ENCODE results near the gene NT5C2.
"Not testable (repeated sequence)": the region's sequence is repeated elsewhere in the genome, so short reads cannot be mapped to it uniquely, and the experiment has no call there.

The NT5C2 gene

GRCh38 chr10:103199488-103199887 lies 6.4 kb upstream of the NT5C2 start:
- DNase-seq, result no peak

DNA sequence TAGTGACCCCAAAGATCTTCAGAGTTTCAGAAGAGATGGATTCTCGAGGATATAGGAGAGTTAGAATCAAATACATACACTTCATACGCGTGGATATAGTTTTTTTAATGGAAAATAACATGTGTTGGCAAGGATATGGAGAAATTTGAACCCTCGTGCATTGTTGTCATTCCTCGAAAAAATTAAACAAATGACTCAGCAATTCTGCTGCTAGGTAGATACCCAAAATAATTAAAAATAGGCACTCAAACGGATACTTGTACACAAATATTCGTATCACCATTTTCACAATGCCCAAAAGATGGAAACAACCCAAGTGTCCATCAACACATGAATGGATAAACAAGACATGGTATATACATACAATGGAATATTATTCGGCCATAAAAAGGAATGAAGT lies 5.6 kb upstream of the NT5C2 start:
- DNase-seq, result no peak

DNA sequence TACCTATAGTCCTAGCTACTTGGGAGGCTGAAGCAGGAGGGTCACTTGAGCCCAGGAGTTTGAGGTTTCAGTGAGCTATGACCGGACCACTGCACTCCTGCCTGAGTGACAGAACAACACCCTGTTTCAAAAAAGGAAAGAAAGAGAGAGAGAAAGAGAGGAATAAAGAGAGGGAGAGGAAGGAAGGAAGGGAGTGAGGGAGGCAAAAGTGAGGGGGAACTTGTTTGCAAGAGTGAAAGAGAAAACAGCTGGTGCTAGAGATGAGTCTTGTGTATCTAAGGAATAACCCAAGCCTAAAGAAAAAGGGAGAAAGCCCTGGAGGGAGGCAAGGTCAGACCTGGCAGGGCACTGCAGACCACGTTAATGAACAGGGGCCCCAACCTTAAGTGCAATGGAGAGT lies 4.8 kb upstream of the NT5C2 start:
- DNase-seq, result no peak

GRCh38 chr10:103197174-103197573 lies 4.1 kb upstream of the NT5C2 start:
- DNase-seq, result peak; percentile 38

- DNase-seq, result no peak
Measured at GRCh38 chr10:103196516-103196915, 3.4 kb upstream of the NT5C2 start.

DNA sequence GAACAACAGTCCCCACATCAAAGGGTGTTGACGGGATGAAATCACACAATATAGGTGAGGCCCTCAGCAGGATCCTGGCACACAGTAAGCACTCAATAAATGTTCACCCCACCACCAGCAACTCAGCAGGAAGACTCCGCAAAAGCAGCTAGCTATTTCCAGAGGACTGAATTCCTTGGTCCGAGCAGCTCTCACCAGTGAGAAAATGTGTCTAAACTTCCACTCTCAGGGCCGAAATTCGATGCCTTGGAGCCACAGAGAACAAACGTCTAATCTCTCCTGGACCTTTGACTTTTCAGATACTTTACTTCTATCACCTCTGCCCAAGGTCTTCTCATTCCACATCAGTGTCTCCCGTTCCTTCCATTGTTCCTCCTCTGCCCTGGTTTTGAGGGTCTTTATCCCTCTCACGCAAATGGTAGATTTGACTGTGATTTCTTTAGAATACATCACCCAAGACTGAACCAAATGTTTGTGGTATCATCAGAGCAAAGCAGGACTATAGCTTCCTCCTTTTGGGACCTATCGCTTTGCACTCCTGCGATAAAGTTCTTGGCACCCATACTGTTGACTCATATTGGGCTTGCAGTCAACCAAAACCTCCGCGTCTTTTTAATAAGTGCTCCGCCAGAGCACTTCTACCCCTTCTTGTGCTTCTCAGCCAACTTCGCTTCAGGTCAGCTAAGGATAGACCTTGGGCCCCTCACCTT lies 903 bp upstream of the NT5C2 start:
- no peak for DNase-seq

DNA sequence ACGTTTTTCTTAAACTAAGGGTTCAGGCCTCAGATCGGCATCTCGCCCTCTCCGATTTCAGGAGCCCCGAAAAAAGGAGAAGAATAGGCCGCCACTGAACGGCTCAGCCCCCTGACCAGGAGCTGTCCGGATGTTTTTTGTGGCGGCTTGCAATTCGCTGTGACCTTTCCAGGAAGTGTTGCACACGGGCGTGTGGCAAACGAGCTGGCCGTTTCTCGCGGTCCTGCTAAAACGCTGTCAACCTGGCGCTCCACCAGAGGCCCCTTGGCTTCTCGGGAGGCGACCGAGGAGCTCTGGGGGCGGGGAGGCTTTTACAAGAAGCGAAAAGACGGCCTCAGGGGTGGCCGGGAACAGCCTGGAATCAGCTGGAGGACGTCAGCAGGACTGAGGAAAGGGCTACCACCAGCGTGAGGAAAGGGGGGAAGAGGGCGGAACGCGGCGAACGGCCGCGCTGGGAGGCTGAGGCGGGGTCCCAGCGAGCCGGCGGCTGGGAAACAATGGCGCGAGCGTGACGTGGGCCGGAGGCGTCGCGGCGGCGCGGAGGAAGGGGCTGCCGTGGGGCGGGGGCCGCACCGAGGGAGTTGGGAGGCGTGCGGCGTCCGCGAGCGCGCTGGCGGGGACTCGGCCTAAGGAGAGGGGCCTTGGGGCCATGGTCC lies 493 bp downstream of the NT5C2 start:
- DNase-seq, result peak; percentile 76

- DNase-seq, result peak; percentile 21
Measured at GRCh38 chr10:103192089-103192450, 1.0 kb downstream of the NT5C2 start.

GRCh38 chr10:103191198-103191597 lies 1.9 kb downstream of the NT5C2 start:
- DNase-seq, result not testable (repeated sequence)

GRCh38 chr10:103188853-103189252 lies 4.2 kb downstream of the NT5C2 start:
- DNase-seq, result no peak

- no peak for DNase-seq
Measured at GRCh38 chr10:103186128-103186527, 6.9 kb downstream of the NT5C2 start.

GRCh38 chr10:103184615-103185014 lies 8.5 kb downstream of the NT5C2 start:
- DNase-seq, result no peak

GRCh38 chr10:103183991-103184451 lies 9.1 kb downstream of the NT5C2 start:
- not testable (repeated sequence) for DNase-seq

- DNase-seq, result no peak
Measured at GRCh38 chr10:103181244-103181643, 11.8 kb downstream of the NT5C2 start.

- no peak for DNase-seq
Measured at GRCh38 chr10:103180491-103180890, 12.6 kb downstream of the NT5C2 start.

GRCh38 chr10:103177123-103177522 lies 15.9 kb downstream of the NT5C2 start:
- DNase-seq, result no peak

- no peak for DNase-seq
Measured at GRCh38 chr10:103175580-103176285, 17.3 kb downstream of the NT5C2 start.

DNA sequence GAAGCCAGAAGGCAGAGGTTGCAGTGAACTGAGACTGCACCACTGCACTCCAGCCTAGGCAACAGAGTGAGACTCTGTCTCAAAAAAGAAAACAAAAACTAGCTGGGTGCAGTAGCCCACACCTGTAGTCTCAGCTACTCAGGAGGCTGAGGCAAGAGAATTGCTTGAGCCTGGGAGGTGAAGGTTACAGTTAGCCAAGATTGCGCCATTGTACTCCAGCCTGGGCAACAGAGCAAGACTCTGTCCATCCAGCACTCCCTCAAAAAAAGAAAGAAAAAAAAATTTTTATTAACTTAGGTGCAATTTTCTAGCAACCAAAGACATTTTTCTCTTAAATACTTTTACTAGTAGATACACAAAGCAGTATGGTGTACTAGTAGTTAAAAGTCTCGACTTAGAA lies 18.7 kb downstream of the NT5C2 start:
- DNase-seq, result not testable (repeated sequence)

GRCh38 chr10:103171278-103171677 lies 21.8 kb downstream of the NT5C2 start:
- no peak for DNase-seq

DNA sequence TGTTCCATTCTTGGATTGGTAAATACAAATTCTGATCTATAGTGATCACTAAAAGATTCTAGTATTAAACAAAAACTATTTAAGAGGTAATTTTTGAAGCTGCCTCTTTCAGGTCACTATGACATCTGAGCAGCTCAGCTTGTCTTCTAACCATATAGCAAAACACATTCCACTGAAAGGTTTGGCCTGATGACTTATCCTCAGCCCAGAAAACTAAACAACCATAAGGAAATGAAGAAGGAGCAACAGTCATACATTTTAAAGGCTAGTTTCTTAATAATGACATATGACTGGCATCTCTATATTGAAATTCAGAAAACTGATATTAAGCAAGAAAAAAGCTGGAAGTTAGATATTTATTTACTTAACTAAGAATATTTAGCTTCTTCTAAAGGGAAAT lies 24.6 kb downstream of the NT5C2 start:
- DNase-seq, result no peak

- DNase-seq, result not testable (repeated sequence)
Measured at GRCh38 chr10:103167554-103167953, 25.5 kb downstream of the NT5C2 start.

DNA sequence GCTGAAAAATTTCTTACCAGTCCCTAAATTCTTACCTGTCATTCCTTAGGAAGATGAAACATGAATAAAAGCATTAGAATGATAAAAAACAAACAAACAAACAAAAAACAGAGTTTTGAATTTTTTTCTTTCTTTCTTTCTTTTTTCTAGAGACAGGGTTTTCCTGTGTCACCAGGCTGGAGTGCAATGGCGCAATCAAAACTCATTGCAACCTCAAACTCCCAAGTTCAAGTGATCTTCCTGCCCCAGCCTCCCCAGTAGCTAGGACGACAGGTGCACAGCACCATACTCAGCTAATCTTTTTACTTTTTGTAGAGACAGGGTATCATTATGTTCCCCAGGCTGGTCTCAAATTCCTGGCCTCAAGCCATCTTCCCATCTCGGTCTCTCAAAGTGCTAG lies 26.5 kb downstream of the NT5C2 start:
- DNase-seq, result no peak

DNA sequence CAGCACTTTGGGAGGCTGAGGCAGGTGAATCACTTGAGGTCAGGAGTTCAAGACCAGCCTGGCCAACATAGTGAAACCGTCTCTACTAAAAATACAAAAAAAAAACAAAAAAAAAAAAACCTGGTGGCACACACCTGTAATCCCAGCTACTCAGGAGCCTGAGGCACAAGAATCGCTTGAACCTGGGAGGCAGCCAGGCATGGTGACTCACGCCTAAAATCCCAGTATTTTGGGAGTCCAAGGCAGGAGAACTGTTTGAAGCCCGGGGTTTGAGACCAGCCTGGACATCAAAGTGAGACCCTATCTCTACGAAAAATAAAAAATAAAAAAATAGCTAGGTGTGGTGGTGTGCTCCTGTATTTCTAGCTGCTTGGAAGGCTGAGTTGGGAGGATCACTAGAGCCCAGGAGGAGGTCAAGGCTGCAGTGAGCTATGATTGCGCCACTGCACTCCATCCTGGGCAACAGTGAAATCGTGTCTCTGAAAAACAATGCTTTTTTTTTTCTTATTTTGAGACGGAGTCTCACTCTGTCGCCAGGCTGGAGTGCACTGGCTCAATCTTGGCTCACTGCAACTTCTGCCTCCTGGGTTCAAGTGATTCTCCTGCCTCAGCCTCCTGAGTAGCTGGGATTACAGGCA lies 29.2 kb downstream of the NT5C2 start:
- not testable (repeated sequence) for DNase-seq

DNA sequence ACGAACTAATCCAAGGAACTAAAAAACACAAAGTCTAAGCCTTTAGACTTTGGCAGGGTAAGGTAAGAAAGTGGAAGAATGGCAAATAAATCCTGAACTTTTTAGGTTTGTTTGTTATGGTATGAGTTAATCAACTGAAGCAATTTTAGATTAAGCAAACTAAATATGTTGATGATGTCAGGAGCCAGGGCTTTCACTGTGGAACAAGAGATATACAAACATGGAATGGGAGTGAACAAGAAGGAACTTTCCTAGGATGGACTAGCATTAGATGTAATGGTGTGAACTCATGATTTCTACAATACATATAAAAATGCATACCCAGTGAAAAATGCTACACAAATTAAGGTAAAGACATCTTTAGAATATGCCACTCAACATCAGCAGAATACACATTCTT lies 35.8 kb downstream of the NT5C2 start:
- DNase-seq, result no peak
